Muscle of leg (tissue), 11 donors: ENCODE results near the gene USP24. TPM values are rescaled to one million over a fixed set of nuclear protein-coding genes. Genes with fewer than 3 reads are reported as not detected.

Experiments
- DNase-seq: peaks from one replicate; pipeline ENCODE4 v3.0.0; 2013
- H3K27ac ChIP-seq: one replicate; pipeline ENCODE4 v1.5.1; 2013; ENCODE audit warnings: mild to moderate bottlenecking, low read length, control low read depth
- H3K27me3 ChIP-seq: one replicate; pipeline ENCODE4 v1.6.1; 2013; ENCODE audit warnings: low read length; ENCODE audit not compliant: control insufficient read depth, insufficient read depth
- H3K36me3 ChIP-seq: one replicate; pipeline ENCODE4 v1.6.1; 2013; ENCODE audit warnings: low read length; ENCODE audit not compliant: control insufficient read depth, insufficient read depth
- H3K4me1 ChIP-seq: one replicate; pipeline ENCODE4 v1.6.1; 2013; ENCODE audit warnings: low read length; ENCODE audit not compliant: control insufficient read depth, insufficient read depth
- H3K4me3 ChIP-seq: one replicate; pipeline ENCODE4 v1.5.1; 2013; ENCODE audit warnings: low read length, control low read depth
- H3K9me3 ChIP-seq: replicated peaks from 2 replicates; pipeline ENCODE4 v1.6.1; 2013; ENCODE audit warnings: low read depth, low read length; ENCODE audit not compliant: control insufficient read depth
- WGBS: methylation state at CpG from one replicate; pipeline ENCODE4 v1.1.5; 2013; ENCODE audit warnings: missing lambda C conversion rate; ENCODE audit not compliant: insufficient coverage; 5-methylcytosine and 5-hydroxymethylcytosine counted together
- polyA plus RNA-seq, 8 donors: library from polyadenylated mRNA; unstranded; fragments of 120-200 nt; gene quantifications; one replicate each; pipeline versions ENCODE4 v1.2.1 to v1.2.3, GENCODE V29; 2013; ENCODE audit warnings: inconsistent platforms in 1 of 8, low replicate concordance in 1 of 8; ENCODE audit not compliant: insufficient read length in 8 of 8, insufficient read depth in 1 of 8
- total RNA-seq: library from RNA; stranded (reverse); fragments of 120-200 nt; gene quantifications from one replicate; pipeline ENCODE4 v1.2.4, GENCODE V29; 2013

USP24 gene
- total and polyA plus RNA-seq, 9 donors = 31.0 to 54.1 (median 36.3) TPM

- no peak for DNase-seq
- H3K4me3 ChIP-seq = no peak overlapping the region
- no peaks in the 10 kb centered on the region for H3K27me3 ChIP-seq
- peaks cover 8% of the 10 kb centered on the region for H3K36me3 ChIP-seq
- no peak overlapping the region for H3K27ac ChIP-seq
- H3K9me3 ChIP-seq = no peaks in the 10 kb centered on the region
- H3K4me1 ChIP-seq = no peaks in the 10 kb centered on the region
- no CpG with 5 or more reads among the region's 1 CpG for WGBS
Measured at GRCh38 chr1:55170426-55170825, 44.7 kb downstream of the USP24 start.

GRCh38 chr1:55169126-55169525 is 46.0 kb downstream of the USP24 start:
- Histone ChIP-seq H3K27me3 (no peaks in the 10 kb centered on the region), H3K9me3 (no peaks in the 10 kb centered on the region), H3K36me3 (peaks cover 8% of the 10 kb centered on the region), H3K4me3 (no peak overlapping the region), H3K4me1 (no peaks in the 10 kb centered on the region), H3K27ac (no peak overlapping the region)
- no peak for DNase-seq
- no CpG with 5 or more reads among the region's 1 CpG for WGBS

- Histone ChIP-seq H3K27me3 (no peaks in the 10 kb centered on the region), H3K27ac (no peak overlapping the region), H3K4me3 (no peak overlapping the region), H3K36me3 (peaks cover 8% of the 10 kb centered on the region), H3K4me1 (no peaks in the 10 kb centered on the region), H3K9me3 (no peaks in the 10 kb centered on the region)
- 70% methylated on average over 2 of the region's 4 CpGs for WGBS
- no peak for DNase-seq
Measured at GRCh38 chr1:55168353-55168752, 46.8 kb downstream of the USP24 start.

GRCh38 chr1:55167224-55167871 is 47.8 kb downstream of the USP24 start:
- DNase-seq = no peak
- WGBS = 95% methylated on average over 6 of the region's 6 CpGs
- Histone ChIP-seq H3K4me3 (no peak overlapping the region), H3K36me3 (peaks cover 8% of the 10 kb centered on the region), H3K27me3 (no peaks in the 10 kb centered on the region), H3K9me3 (no peaks in the 10 kb centered on the region), H3K4me1 (no peaks in the 10 kb centered on the region), H3K27ac (no peak overlapping the region)

GRCh38 chr1:55164906-55165305 is 50.3 kb downstream of the USP24 start:
- H3K4me1 ChIP-seq = no peaks in the 10 kb centered on the region
- no CpG with 5 or more reads among the region's 2 CpGs for WGBS
- no peaks in the 10 kb centered on the region for H3K9me3 ChIP-seq
- no peaks in the 10 kb centered on the region for H3K27me3 ChIP-seq
- no peak overlapping the region for H3K27ac ChIP-seq
- DNase-seq = no peak
- no peak overlapping the region for H3K4me3 ChIP-seq
- no peaks in the 10 kb centered on the region for H3K36me3 ChIP-seq

GRCh38 chr1:55159571-55159970 is 55.6 kb downstream of the USP24 start:
- DNase-seq = no peak
- no CpG with 5 or more reads among the region's 2 CpGs for WGBS

GRCh38 chr1:55156608-55157007 is 58.6 kb downstream of the USP24 start:
- WGBS = 93% methylated on average over 2 of the region's 3 CpGs
- Histone ChIP-seq H3K4me3 (no peak overlapping the region), H3K4me1 (no peaks in the 10 kb centered on the region), H3K9me3 (no peaks in the 10 kb centered on the region), H3K36me3 (peaks cover 25% of the 10 kb centered on the region), H3K27me3 (no peaks in the 10 kb centered on the region), H3K27ac (no peak overlapping the region)
- no peak for DNase-seq

More at GRCh38 chr1:55159571-55159970, 55.6 kb downstream of the USP24 start:
- H3K27me3 ChIP-seq = no peaks in the 10 kb centered on the region
- H3K27ac ChIP-seq = no peak overlapping the region
- H3K4me1 ChIP-seq = no peaks in the 10 kb centered on the region
- no peak overlapping the region for H3K4me3 ChIP-seq
- H3K9me3 ChIP-seq = no peaks in the 10 kb centered on the region
- peaks cover 13% of the 10 kb centered on the region for H3K36me3 ChIP-seq

- Histone ChIP-seq H3K36me3 (peaks cover 25% of the 10 kb centered on the region), H3K9me3 (no peaks in the 10 kb centered on the region), H3K4me1 (no peaks in the 10 kb centered on the region), H3K4me3 (no peak overlapping the region), H3K27ac (no peak overlapping the region), H3K27me3 (no peaks in the 10 kb centered on the region)
- DNase-seq = no peak
Measured at GRCh38 chr1:55156093-55156492, 59.1 kb downstream of the USP24 start.

GRCh38 chr1:55155522-55155921 is 59.6 kb downstream of the USP24 start:
- Histone ChIP-seq H3K27me3 (no peaks in the 10 kb centered on the region), H3K27ac (no peak overlapping the region), H3K4me3 (no peak overlapping the region), H3K9me3 (no peaks in the 10 kb centered on the region), H3K4me1 (no peaks in the 10 kb centered on the region), H3K36me3 (peaks cover 25% of the 10 kb centered on the region)
- no CpG with 5 or more reads among the region's 6 CpGs for WGBS
- peak; percentile 36 for DNase-seq

GRCh38 chr1:55154616-55155015 is 60.5 kb downstream of the USP24 start:
- Histone ChIP-seq H3K27me3 (no peaks in the 10 kb centered on the region), H3K36me3 (peaks cover 25% of the 10 kb centered on the region), H3K4me3 (no peak overlapping the region), H3K9me3 (no peaks in the 10 kb centered on the region), H3K4me1 (no peaks in the 10 kb centered on the region), H3K27ac (no peak overlapping the region)
- 83% methylated on average over 1 of the region's 5 CpGs for WGBS
- no peak for DNase-seq

GRCh38 chr1:55153031-55153430 is 62.1 kb downstream of the USP24 start:
- no peak overlapping the region for H3K27ac ChIP-seq
- peaks cover 17% of the 10 kb centered on the region for H3K36me3 ChIP-seq
- no peaks in the 10 kb centered on the region for H3K27me3 ChIP-seq
- DNase-seq = no peak
- no peaks in the 10 kb centered on the region for H3K9me3 ChIP-seq
- 100% methylated on average over 2 of the region's 3 CpGs for WGBS
- no peaks in the 10 kb centered on the region for H3K4me1 ChIP-seq
- no peak overlapping the region for H3K4me3 ChIP-seq
